HG03196 (cell line): Measurements from ENCODE around the gene IFRD2.
A peak's percentile ranks its signal among the peaks of the same experiment; 100 is the strongest.
"Not testable (repeated sequence)": the region's sequence is repeated elsewhere in the genome, so short reads cannot be mapped to it uniquely, and the experiment has no call there.

Experiments used
- ATAC-seq: cut with Tn5 transposase; IDR thresholded peaks from one replicate; pipeline ENCODE4 v1.9.1; 2021; ENCODE audit not compliant: unreplicated experiment

The IFRD2 gene

GRCh38 chr3:50286322-50287227, 5.7 kb downstream of the IFRD2 start:
- no peak for ATAC-seq

- ATAC-seq = not testable (repeated sequence)
These were observed 8.1 kb downstream of the IFRD2 start for GRCh38 chr3:50284121-50284520.

GRCh38 chr3:50279255-50280016, 12.8 kb downstream of the IFRD2 start:
- no peak for ATAC-seq

- no peak for ATAC-seq
These were observed 13.4 kb downstream of the IFRD2 start, which contains the start of gene LSMEM2 for GRCh38 chr3:50278880-50279224. Gene LSMEM2 (plus strand): TSS chr3:50279087. CDS start chr3:50279114, 27 bp downstream.

GRCh38 chr3:50278123-50278879, 13.9 kb downstream of the IFRD2 start:
- no peak for ATAC-seq

GRCh38 chr3:50276762-50277101, 15.5 kb downstream of the IFRD2 start:
- ATAC-seq = no peak

- no peak for ATAC-seq
These were observed 16.1 kb downstream of the IFRD2 start for GRCh38 chr3:50275996-50276761.

- ATAC-seq = no peak
These were observed 16.9 kb downstream of the IFRD2 start for GRCh38 chr3:50275141-50275995.

GRCh38 chr3:50274371-50275104, 17.7 kb downstream of the IFRD2 start:
- ATAC-seq = no peak

- ATAC-seq = no peak
These were observed 18.6 kb downstream of the IFRD2 start for GRCh38 chr3:50273689-50274065.

GRCh38 chr3:50272911-50273688, 19.1 kb downstream of the IFRD2 start:
- peak; percentile 85 for ATAC-seq

GRCh38 chr3:50272538-50272910, 19.7 kb downstream of the IFRD2 start:
- ATAC-seq = not testable (repeated sequence)

- no peak for ATAC-seq
These were observed 20.8 kb downstream of the IFRD2 start for GRCh38 chr3:50271314-50271936.

GRCh38 chr3:50270422-50271224, 21.6 kb downstream of the IFRD2 start:
- no peak for ATAC-seq

- ATAC-seq = no peak
These were observed 22.2 kb downstream of the IFRD2 start for GRCh38 chr3:50269977-50270413.

GRCh38 chr3:50269460-50269859, 22.8 kb downstream of the IFRD2 start:
- no peak for ATAC-seq
